IPS DF 6.9 (cell line): Measurements from ENCODE around the gene C10orf71.

ENCODE experiments used
- DNase-seq: peaks from one replicate; pipeline ENCODE4 v3.0.0-alpha.2; 2013; ENCODE audit warnings: low read depth, low spot score
- H3K27ac ChIP-seq: one replicate; pipeline ENCODE4 v1.5.1; 2013; ENCODE audit warnings: low read length, control low read depth
- H3K27me3 ChIP-seq: 2 replicates; pipeline ENCODE4 v1.6.1; 2013; ENCODE audit warnings: mild to moderate bottlenecking, low read length; ENCODE audit not compliant: control insufficient read depth, insufficient read depth
- H3K36me3 ChIP-seq: 2 replicates; pipeline ENCODE4 v1.6.1; 2013; ENCODE audit warnings: low read length; ENCODE audit not compliant: control insufficient read depth, insufficient read depth
- H3K4me1 ChIP-seq: 2 replicates; pipeline ENCODE4 v1.6.1; 2013; ENCODE audit warnings: low read length; ENCODE audit not compliant: control insufficient read depth, insufficient read depth
- H3K4me3 ChIP-seq: 2 replicates; pipeline ENCODE4 v1.5.1; 2013; ENCODE audit warnings: mild to moderate bottlenecking, low read length
- H3K9me3 ChIP-seq: 2 replicates; pipeline ENCODE4 v1.6.1; 2013; ENCODE audit warnings: low read length, inconsistent platforms; ENCODE audit not compliant: control insufficient read depth, insufficient read depth
- WGBS: extraction: QIAGEN DNeasy Blood & Tissue Kit; methylation state at CpG from one replicate; pipeline ENCODE4 v1.1.7; 2013; ENCODE audit warnings: mixed read lengths, missing lambda C conversion rate; ENCODE audit not compliant: insufficient read length, insufficient coverage; 5-methylcytosine and 5-hydroxymethylcytosine counted together

The C10orf71 gene

DNA sequence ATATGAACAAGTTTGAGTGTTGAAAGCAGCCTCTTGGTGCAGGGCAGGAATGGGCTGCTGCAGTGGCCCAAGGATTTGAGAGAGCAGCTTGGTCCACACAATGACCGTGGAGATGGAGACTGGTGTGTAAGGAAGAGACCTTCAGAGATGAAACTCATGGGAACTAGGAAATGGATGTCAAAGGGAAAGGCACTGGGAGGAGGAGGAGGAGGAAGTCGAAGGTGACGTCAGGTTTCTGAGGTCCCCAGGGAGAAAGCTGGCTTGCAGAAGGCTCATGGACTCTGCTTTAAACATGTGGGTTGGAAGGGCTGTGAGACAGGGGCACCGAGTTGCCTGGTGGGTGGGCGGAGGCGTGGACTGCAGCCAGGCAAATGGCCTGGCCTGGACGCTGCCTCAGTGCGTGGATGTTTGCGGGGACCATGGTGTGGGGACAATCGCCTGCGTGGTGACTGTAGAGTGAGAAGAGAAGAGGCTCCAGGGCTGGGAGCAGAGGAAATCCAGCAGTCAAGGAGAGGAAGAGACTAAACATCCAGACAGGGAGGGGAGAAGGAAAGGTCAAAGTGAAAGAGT, 14.6 kb downstream of the C10orf71 start:
- no peak for DNase-seq
- no peak overlapping the region for H3K4me3 ChIP-seq
- no peaks in the 10 kb centered on the region for H3K9me3 ChIP-seq
- H3K36me3 ChIP-seq, result no peaks in the 10 kb centered on the region
- WGBS, result no CpG with 5 or more reads among the region's 11 CpGs
- H3K27ac ChIP-seq, result no peak overlapping the region
- no peaks in the 10 kb centered on the region for H3K27me3 ChIP-seq
- H3K4me1 ChIP-seq, result no peaks in the 10 kb centered on the region

GRCh38 chr10:49314806-49315205, 15.8 kb downstream of the C10orf71 start:
- H3K4me1 ChIP-seq, result no peaks in the 10 kb centered on the region
- no peaks in the 10 kb centered on the region for H3K27me3 ChIP-seq
- no peak for DNase-seq
- no peak overlapping the region for H3K4me3 ChIP-seq
- H3K36me3 ChIP-seq, result no peaks in the 10 kb centered on the region
- no peak overlapping the region for H3K27ac ChIP-seq
- no CpG with 5 or more reads among the region's 5 CpGs for WGBS
- H3K9me3 ChIP-seq, result no peaks in the 10 kb centered on the region

- Histone ChIP-seq H3K36me3 (no peaks in the 10 kb centered on the region), H3K27me3 (no peaks in the 10 kb centered on the region), H3K9me3 (no peaks in the 10 kb centered on the region), H3K27ac (no peak overlapping the region), H3K4me1 (no peaks in the 10 kb centered on the region), H3K4me3 (no peak overlapping the region)
- no CpG with 5 or more reads among the region's 6 CpGs for WGBS
- DNase-seq, result no peak
Observed at GRCh38 chr10:49318028-49318427, 19.1 kb downstream of the C10orf71 start.

- no peak overlapping the region for H3K27ac ChIP-seq
- no peaks in the 10 kb centered on the region for H3K9me3 ChIP-seq
- no peak for DNase-seq
- no peaks in the 10 kb centered on the region for H3K27me3 ChIP-seq
- no peaks in the 10 kb centered on the region for H3K4me1 ChIP-seq
- no peak overlapping the region for H3K4me3 ChIP-seq
- no peaks in the 10 kb centered on the region for H3K36me3 ChIP-seq
Observed at GRCh38 chr10:49318755-49319154, 19.8 kb downstream of the C10orf71 start.

GRCh38 chr10:49319206-49319605, 20.2 kb downstream of the C10orf71 start:
- Histone ChIP-seq H3K27ac (no peak overlapping the region), H3K9me3 (no peaks in the 10 kb centered on the region), H3K4me1 (no peaks in the 10 kb centered on the region), H3K36me3 (no peaks in the 10 kb centered on the region), H3K4me3 (no peak overlapping the region), H3K27me3 (no peaks in the 10 kb centered on the region)
- no peak for DNase-seq
- no CpG with 5 or more reads among the region's 1 CpG for WGBS

GRCh38 chr10:49320191-49320590, 21.2 kb downstream of the C10orf71 start:
- DNase-seq, result no peak
- no CpG with 5 or more reads among the region's 2 CpGs for WGBS
- H3K4me1 ChIP-seq, result no peaks in the 10 kb centered on the region
- H3K9me3 ChIP-seq, result no peaks in the 10 kb centered on the region
- H3K36me3 ChIP-seq, result no peaks in the 10 kb centered on the region
- H3K4me3 ChIP-seq, result no peak overlapping the region
- no peaks in the 10 kb centered on the region for H3K27me3 ChIP-seq
- no peak overlapping the region for H3K27ac ChIP-seq

DNA sequence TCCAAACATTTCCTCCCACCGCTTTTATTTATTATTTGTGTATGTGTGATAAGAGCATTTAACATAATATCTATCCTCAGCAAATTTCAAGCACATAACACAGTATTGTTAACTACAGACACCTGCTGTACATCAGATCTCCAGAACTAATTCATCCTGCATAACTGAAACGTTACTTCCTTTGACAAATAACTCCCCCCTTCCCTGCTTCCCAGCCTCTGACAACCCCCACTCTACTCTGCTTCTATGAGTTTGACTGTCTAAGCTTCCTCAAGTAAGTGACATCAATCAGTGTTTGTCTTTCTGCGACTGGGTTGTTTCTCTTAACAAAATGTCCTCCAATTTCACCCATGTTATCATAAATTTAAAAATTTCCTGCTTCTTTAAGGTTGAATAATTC, 22.1 kb downstream of the C10orf71 start:
- H3K4me1 ChIP-seq, result no peaks in the 10 kb centered on the region
- H3K27ac ChIP-seq, result no peak overlapping the region
- H3K4me3 ChIP-seq, result no peak overlapping the region
- H3K36me3 ChIP-seq, result no peaks in the 10 kb centered on the region
- H3K27me3 ChIP-seq, result no peaks in the 10 kb centered on the region
- DNase-seq, result no peak
- H3K9me3 ChIP-seq, result no peaks in the 10 kb centered on the region
- no CpG with 5 or more reads among the region's 3 CpGs for WGBS

GRCh38 chr10:49322371-49323170, 23.6 kb downstream of the C10orf71 start:
- no peaks in the 10 kb centered on the region for H3K9me3 ChIP-seq
- H3K4me1 ChIP-seq, result no peaks in the 10 kb centered on the region
- no peaks in the 10 kb centered on the region for H3K36me3 ChIP-seq
- no CpG with 5 or more reads among the region's 26 CpGs for WGBS
- no peak overlapping the region for H3K4me3 ChIP-seq
- no peaks in the 10 kb centered on the region for H3K27me3 ChIP-seq
- no peak for DNase-seq
- H3K27ac ChIP-seq, result no peak overlapping the region

DNA sequence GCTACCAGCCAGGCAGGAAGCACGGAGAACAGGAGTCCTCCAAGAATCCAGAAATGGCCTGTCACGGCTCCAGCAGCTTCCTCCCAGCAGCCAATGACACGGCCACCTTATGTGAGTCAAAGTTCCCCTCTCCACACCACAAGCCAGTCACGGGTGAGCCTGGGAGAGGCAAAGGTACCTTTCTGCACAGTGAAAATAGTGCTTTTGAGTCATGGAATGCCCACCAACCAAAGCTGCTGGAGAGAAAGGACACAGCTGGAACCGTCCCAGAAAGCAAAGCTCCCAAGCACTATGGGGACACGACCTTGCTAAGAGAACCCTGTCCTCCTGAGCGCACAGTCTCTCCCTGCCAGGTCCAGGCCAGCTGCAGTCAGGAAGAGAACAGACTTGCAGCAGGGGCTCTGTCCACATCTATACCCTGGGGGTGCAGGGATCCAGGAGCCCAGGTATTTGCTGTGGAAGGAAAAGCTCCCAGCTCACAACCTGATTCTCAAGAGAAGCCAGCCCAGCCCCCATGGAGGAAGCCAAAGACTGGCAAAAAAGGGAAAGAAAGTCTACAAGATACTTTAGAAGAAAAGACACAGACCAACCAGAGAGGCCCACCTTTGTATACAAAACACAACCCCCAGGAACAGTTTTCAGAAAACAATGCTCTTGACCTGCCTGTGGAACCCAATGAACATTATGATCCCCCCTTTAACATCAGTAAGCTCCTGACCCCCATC, 24.4 kb downstream of the C10orf71 start:
- no peak overlapping the region for H3K4me3 ChIP-seq
- H3K36me3 ChIP-seq, result no peaks in the 10 kb centered on the region
- H3K9me3 ChIP-seq, result no peaks in the 10 kb centered on the region
- DNase-seq, result no peak
- no peak overlapping the region for H3K27ac ChIP-seq
- no CpG with 5 or more reads among the region's 7 CpGs for WGBS
- no peaks in the 10 kb centered on the region for H3K4me1 ChIP-seq
- H3K27me3 ChIP-seq, result no peaks in the 10 kb centered on the region

DNA sequence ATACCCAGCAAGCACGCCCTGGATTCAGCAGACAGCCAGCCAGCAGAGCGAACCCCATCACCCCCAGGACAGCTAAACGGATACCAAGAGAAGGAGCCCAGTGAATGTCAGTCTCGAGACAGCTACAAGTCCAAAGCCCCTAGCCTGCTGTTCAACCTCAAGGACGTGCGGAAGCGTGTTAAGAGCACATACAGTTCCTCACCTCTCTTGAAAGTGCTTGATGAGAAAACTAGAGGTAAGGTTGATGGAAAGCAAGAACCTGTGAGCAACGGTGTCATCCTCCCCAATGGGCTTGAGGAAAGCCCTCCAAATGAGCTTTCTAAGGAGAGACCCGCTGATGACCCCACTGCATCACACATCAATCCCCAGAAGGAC, 24.9 kb downstream of the C10orf71 start:
- Histone ChIP-seq H3K9me3 (no peaks in the 10 kb centered on the region), H3K4me3 (no peak overlapping the region), H3K4me1 (no peaks in the 10 kb centered on the region), H3K27ac (no peak overlapping the region), H3K36me3 (no peaks in the 10 kb centered on the region), H3K27me3 (no peaks in the 10 kb centered on the region)
- WGBS, result no CpG with 5 or more reads among the region's 9 CpGs
- DNase-seq, result no peak
